Stomach (tissue), 4 donors: Measurements from ENCODE around the gene CNTFR.

ENCODE experiments used
- EP300 ChIP-seq: sonication (generic); formaldehyde crosslinking; IDR thresholded peaks from one replicate; pipeline ENCODE4 v1.6.1; 2017; ENCODE audit warnings: antibody characterized with exemption
- POLR2A ChIP-seq, 4 donors: fragments of 450-650 bp; IDR thresholded peaks; one replicate each; pipeline ENCODE4 v1.6.1; 2016; ENCODE audit warnings: antibody characterized with exemption in 4 of 4, control low read depth in 2 of 4, mild to moderate bottlenecking in 1 of 4, moderate library complexity in 1 of 4
- POLR2AphosphoS5 ChIP-seq, 3 donors: sonication (generic); formaldehyde crosslinking; IDR thresholded peaks; one replicate each; pipeline ENCODE4 v1.6.1; 2016; ENCODE audit warnings: antibody characterized with exemption in 3 of 3
- TF ChIP-seq, protein P1 (sequence below), 7 experiments: fragments of 450-650 bp in 4 of 7; fragments of 200-600 bp in 3 of 7; sonication (generic) in 3 of 7; IDR thresholded peaks; one replicate each; pipeline ENCODE4 v1.5.1; 2016 to 2019; ENCODE audit warnings: antibody characterized with exemption in 7 of 7, control low read depth in 2 of 7, mild to moderate bottlenecking in 1 of 7

DNA sequence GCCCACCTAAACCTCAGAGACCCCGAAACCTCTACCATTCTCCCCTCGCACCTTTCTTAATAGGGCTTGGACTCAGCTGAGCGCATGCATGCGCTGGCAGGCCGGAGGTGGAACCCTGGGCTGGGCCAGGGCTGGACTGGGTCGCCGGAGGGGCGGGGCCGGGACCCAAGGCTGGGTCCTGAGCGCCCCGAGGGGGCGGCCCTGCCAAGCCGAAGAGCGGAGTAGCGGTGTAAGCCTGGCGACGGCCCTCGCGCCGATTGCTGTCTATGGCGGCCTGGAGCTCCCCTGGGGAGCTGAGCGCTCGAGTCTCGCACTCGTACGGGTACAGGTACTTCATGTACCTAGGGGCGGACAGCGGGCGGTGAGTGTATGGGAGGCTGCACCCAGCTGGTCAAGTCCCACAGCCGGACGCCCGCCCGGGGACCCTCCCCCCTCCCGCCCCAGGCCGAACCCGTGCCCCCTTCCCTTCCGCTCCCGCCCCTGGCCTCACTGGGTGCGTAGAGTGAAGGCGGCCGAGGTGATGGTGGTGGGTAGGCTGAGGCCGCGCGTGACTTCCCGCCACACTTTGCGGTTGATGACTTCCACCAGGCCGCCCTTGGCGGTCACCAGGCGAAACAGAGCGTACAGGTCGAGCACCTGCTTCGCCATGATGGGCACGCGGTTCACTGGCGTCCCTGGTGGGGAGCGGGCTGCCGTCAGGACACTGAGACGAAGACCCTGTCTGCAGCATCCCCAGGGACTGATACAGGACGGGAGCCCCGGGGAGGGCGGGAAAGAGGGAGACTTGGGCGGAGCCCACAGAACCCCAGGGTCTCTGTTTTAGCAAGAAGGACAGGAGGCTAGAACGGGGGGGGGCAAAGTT, 34.1 kb upstream of the CNTFR start:
- TF ChIP-seq, protein P1, sequence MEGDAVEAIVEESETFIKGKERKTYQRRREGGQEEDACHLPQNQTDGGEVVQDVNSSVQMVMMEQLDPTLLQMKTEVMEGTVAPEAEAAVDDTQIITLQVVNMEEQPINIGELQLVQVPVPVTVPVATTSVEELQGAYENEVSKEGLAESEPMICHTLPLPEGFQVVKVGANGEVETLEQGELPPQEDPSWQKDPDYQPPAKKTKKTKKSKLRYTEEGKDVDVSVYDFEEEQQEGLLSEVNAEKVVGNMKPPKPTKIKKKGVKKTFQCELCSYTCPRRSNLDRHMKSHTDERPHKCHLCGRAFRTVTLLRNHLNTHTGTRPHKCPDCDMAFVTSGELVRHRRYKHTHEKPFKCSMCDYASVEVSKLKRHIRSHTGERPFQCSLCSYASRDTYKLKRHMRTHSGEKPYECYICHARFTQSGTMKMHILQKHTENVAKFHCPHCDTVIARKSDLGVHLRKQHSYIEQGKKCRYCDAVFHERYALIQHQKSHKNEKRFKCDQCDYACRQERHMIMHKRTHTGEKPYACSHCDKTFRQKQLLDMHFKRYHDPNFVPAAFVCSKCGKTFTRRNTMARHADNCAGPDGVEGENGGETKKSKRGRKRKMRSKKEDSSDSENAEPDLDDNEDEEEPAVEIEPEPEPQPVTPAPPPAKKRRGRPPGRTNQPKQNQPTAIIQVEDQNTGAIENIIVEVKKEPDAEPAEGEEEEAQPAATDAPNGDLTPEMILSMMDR (IDR thresholded peaks at IDR 0.05), result no peak
- TF ChIP-seq POLR2A (IDR thresholded peaks at IDR 0.05) (no peak), EP300 (no peak), POLR2AphosphoS5 (IDR thresholded peaks at IDR 0.05) (no peak)
